ENCODE results near the gene BNC2. TPM values are rescaled to one million over a fixed set of nuclear protein-coding genes. Genes with fewer than 3 reads are reported as not detected.

BNC2 gene
- total and polyA plus RNA-seq, 8 donors: 0.28 to 7.6 (median 0.99) TPM

DNA sequence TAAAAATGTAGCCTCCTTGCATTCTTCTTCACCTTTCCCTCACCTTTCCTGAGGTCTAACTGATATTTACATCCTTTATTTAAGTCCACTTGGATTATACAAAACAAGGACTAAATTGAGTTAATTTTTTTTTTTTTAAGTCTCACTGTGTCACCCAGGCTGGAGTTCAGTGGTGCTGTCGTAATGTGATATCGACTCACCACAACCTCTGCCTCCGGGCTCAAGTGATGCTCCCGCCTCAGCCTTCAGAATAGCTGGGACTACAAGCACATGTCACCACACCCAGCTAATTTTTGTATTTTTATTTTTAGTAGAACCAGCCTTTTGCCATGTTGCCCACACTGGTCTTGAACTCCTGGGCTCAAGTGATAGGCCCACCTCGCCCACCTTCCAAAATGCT, 195.3 kb downstream of the BNC2 start:
- H3K27me3 ChIP-seq: no peaks in the 10 kb centered on the region
- no peaks in the 10 kb centered on the region for H3K4me1 ChIP-seq
- 90 to 95% methylated on average over 5 of the region's 5 CpGs for WGBS, 2 donors
- no peak for FAIRE-seq
- H3K9me3 ChIP-seq: no peaks in the 10 kb centered on the region
- no peak overlapping the region for H3K4me3 ChIP-seq
- ATAC-seq: no peak
- H3K27ac ChIP-seq: no peak overlapping the region
- H3K36me3 ChIP-seq: no peaks in the 10 kb centered on the region
- TF ChIP-seq, protein P1, sequence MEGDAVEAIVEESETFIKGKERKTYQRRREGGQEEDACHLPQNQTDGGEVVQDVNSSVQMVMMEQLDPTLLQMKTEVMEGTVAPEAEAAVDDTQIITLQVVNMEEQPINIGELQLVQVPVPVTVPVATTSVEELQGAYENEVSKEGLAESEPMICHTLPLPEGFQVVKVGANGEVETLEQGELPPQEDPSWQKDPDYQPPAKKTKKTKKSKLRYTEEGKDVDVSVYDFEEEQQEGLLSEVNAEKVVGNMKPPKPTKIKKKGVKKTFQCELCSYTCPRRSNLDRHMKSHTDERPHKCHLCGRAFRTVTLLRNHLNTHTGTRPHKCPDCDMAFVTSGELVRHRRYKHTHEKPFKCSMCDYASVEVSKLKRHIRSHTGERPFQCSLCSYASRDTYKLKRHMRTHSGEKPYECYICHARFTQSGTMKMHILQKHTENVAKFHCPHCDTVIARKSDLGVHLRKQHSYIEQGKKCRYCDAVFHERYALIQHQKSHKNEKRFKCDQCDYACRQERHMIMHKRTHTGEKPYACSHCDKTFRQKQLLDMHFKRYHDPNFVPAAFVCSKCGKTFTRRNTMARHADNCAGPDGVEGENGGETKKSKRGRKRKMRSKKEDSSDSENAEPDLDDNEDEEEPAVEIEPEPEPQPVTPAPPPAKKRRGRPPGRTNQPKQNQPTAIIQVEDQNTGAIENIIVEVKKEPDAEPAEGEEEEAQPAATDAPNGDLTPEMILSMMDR (IDR thresholded peaks at IDR 0.05): no peak
- DNase-seq: no peak
- intact Hi-C loops (cut with DNase I): no loop called here

DNA sequence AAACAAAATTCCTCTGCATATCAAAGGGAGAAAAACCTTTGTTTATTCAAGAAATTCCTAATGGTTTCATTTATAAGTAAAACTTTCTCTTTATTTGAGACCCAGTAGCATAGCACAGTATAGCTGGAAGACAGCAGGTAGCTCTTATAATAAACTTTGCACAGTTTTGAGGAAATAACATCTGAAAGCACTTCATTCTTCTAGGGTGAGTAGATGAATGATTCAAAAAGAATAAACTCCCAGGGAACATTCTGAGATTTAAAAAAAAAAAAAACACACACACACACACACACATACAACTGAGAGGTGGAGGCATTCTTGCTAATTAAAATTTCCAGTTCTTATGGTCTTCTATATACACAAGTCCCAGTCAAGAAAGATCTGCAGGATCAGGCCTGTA, 197.3 kb downstream of the BNC2 start:
- Histone ChIP-seq H3K4me3 (no peak overlapping the region), H3K27me3 (no peaks in the 10 kb centered on the region), H3K27ac (no peak overlapping the region), H3K36me3 (no peaks in the 10 kb centered on the region), H3K9me3 (no peaks in the 10 kb centered on the region), H3K4me1 (no peaks in the 10 kb centered on the region)
- ATAC-seq (no peak), DNase-seq (no peak), FAIRE-seq (no peak)
- intact Hi-C loops (cut with DNase I): no loop called here
- TF ChIP-seq, protein P1 (IDR thresholded peaks at IDR 0.05): no peak

DNA sequence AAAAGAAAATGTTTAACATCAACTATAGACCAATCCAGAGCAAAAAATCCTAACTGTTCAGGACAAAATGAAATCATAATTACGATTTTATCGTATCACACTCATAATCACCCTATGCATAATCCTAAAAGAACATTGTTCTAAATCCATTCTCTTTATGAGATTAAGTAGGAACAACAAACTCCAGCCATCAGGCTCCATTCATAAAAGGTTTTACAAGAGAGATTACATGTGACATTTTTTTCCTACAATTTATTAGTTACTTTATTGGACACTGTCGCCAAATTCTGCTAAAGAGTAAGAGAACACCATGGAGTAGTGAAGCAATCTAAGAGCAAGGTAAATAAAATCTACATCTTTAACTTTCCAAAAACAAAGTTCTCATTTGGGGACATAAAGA, 198.0 kb downstream of the BNC2 start:
- no peak for ATAC-seq

DNA sequence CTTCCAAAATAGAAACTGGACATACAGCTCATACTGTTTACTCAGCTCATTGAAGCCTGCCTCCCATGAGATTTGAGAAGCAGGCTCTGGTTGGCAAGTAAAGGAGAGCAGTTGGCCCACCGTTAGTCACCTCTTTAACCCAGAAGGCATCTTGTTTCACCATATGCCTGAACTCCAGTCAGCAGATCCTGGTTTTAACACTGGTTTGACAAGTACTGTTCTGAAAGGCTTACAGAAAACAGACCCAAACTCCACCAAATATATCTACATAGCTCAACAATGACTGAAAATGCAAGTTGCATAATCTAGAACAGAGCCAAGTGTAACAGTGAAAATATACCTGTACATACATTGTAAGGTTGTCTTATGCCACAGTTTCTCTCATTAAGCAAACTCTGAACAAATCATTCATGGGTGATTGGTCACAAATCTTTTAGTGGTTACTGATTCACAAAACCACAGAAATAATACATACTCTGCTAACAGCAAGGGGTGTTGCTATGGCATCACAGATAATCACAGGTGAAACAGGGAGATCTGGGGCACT, 198.8 kb downstream of the BNC2 start:
- TF ChIP-seq, protein P1 (IDR thresholded peaks at IDR 0.05): no peak
- ATAC-seq (no peak), FAIRE-seq (no peak), DNase-seq (no peak)
- Histone ChIP-seq H3K9me3 (no peaks in the 10 kb centered on the region), H3K27me3 (no peaks in the 10 kb centered on the region), H3K27ac (no peak overlapping the region), H3K4me1 (no peaks in the 10 kb centered on the region), H3K4me3 (no peak overlapping the region), H3K36me3 (no peaks in the 10 kb centered on the region)
- intact Hi-C loops (cut with DNase I): no loop called here
- 56 to 67% methylated on average over 1 of the region's 1 CpG for WGBS, 2 donors

More for the DNA sequence above, 198.0 kb downstream of the BNC2 start:
- no peaks in the 10 kb centered on the region for H3K27me3 ChIP-seq
- no peaks in the 10 kb centered on the region for H3K4me1 ChIP-seq
- WGBS, 2 donors: 81 to 95% methylated on average over 3 of the region's 3 CpGs
- intact Hi-C loops (cut with DNase I): no loop called here
- no peak overlapping the region for H3K4me3 ChIP-seq
- TF ChIP-seq, protein P1 (IDR thresholded peaks at IDR 0.05): no peak
- FAIRE-seq (no peak), DNase-seq (no peak)
- H3K27ac ChIP-seq: no peak overlapping the region
- no peaks in the 10 kb centered on the region for H3K36me3 ChIP-seq
- H3K9me3 ChIP-seq: no peaks in the 10 kb centered on the region

DNA sequence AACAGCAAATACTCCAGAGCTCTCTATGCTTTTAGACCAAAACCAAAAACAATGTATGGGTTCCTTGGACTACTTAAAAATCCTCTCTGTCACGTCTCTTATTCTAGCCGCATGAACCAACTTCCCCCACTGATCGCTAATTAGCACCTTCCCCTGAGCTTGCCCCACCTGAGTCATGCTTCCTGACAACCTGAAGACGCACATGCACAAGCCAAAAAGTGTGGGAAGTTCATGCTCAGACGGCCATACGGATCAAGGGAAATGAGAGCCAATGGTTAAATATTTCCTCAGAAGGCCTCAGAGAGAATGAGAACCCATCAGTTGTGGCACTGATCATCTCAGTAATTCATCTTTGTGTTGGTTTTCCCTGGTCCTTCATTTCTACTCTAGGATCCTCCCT, 199.7 kb downstream of the BNC2 start:
- Histone ChIP-seq H3K4me3 (no peak overlapping the region), H3K27ac (no peak overlapping the region), H3K27me3 (no peaks in the 10 kb centered on the region), H3K36me3 (no peaks in the 10 kb centered on the region), H3K4me1 (no peaks in the 10 kb centered on the region), H3K9me3 (no peaks in the 10 kb centered on the region)
- ATAC-seq (no peak), FAIRE-seq (no peak), DNase-seq (no peak)
- TF ChIP-seq, protein P1 (IDR thresholded peaks at IDR 0.05): no peak
- WGBS, 2 donors: 63 to 74% methylated on average over 6 of the region's 6 CpGs
- intact Hi-C loops (cut with DNase I): no loop called here
